Hepatocyte (in vitro differentiated cells): ENCODE data around the gene TM2D3. TPM values are rescaled to one million over a fixed set of nuclear protein-coding genes. Genes with fewer than 3 reads are reported as not detected.

Experiments
- DNase-seq: peaks from one replicate; pipeline ENCODE4 v3.0.0-alpha.2; 2016; ENCODE audit warnings: low spot score
- H2AFZ ChIP-seq: fragments of 200-600 bp; sonication (generic); 2 replicates; pipeline ENCODE4 v1.6.0; 2016; ENCODE audit warnings: antibody characterized with exemption, mild to moderate bottlenecking
- H3K27ac ChIP-seq: fragments of 200-600 bp; sonication (generic); 2 replicates; pipeline ENCODE4 v1.5.1; 2016; ENCODE audit warnings: mild to moderate bottlenecking
- H3K27me3 ChIP-seq: fragments of 200-600 bp; sonication (generic); 2 replicates; pipeline ENCODE4 v1.6.1; 2016
- H3K36me3 ChIP-seq: fragments of 200-600 bp; sonication (generic); replicated peaks from 2 replicates; pipeline ENCODE4 v1.5.1; 2016; ENCODE audit warnings: low read depth; ENCODE audit not compliant: insufficient read depth
- H3K4me1 ChIP-seq: fragments of 200-600 bp; sonication (generic); 2 replicates; pipeline ENCODE4 v1.5.1; 2016; ENCODE audit warnings: mild to moderate bottlenecking, moderate library complexity; ENCODE audit not compliant: insufficient read depth
- H3K4me2 ChIP-seq: fragments of 200-600 bp; sonication (generic); 2 replicates; pipeline ENCODE4 v1.6.0; 2016
- H3K4me3 ChIP-seq: fragments of 200-600 bp; sonication (generic); 2 replicates; pipeline ENCODE4 v1.5.1; 2016; ENCODE audit warnings: mild to moderate bottlenecking
- H3K79me2 ChIP-seq: fragments of 200-600 bp; sonication (generic); 2 replicates; pipeline ENCODE4 v1.6.0; 2017; ENCODE audit warnings: mild to moderate bottlenecking
- H3K9me2 ChIP-seq: fragments of 200-600 bp; sonication (generic); replicated peaks from 2 replicates; pipeline ENCODE4 v1.6.0; 2017; ENCODE audit warnings: mild to moderate bottlenecking; ENCODE audit not compliant: insufficient read depth
- H3K9me3 ChIP-seq: fragments of 200-600 bp; sonication (generic); 2 replicates; pipeline ENCODE4 v1.5.1; 2016; ENCODE audit warnings: low read depth, mild to moderate bottlenecking
- H4K20me1 ChIP-seq: fragments of 200-600 bp; sonication (generic); 2 replicates; pipeline ENCODE4 v1.6.0; 2016; ENCODE audit warnings: mild to moderate bottlenecking; ENCODE audit not compliant: insufficient read depth, poor library complexity, severe bottlenecking
- CTCF ChIP-seq: fragments of 200-600 bp; sonication (generic); IDR thresholded peaks from 2 replicates; pipeline ENCODE4 v1.5.1; 2016; ENCODE audit warnings: antibody characterized with exemption, mild to moderate bottlenecking; ENCODE audit not compliant: poor library complexity
- EZH2 ChIP-seq: fragments of 200-600 bp; sonication (generic); IDR thresholded peaks from 2 replicates; pipeline ENCODE4 v1.6.1; 2016; ENCODE audit warnings: antibody characterized with exemption, mild to moderate bottlenecking, borderline replicate concordance
- EZH2phosphoT487 ChIP-seq: fragments of 200-600 bp; sonication (generic); IDR thresholded peaks from one replicate; pipeline ENCODE4 v1.6.1; 2018; ENCODE audit warnings: antibody characterized with exemption, mild to moderate bottlenecking, low read depth, moderate library complexity; ENCODE audit not compliant: unreplicated experiment, severe bottlenecking
- WGBS: methylation state at CpG from one replicate; pipeline ENCODE4 v1.1.6; 2016; ENCODE audit warnings: low lambda C conversion rate; ENCODE audit errors: missing lambda C conversion rate; 5-methylcytosine and 5-hydroxymethylcytosine counted together
- polyA plus RNA-seq: library from polyadenylated mRNA; unstranded; fragments of >200 nt; fragmentation: Nextera tagmentation; extraction: Ambion mirVana; gene quantifications from 2 replicates; pipeline ENCODE4 v1.2.1, GENCODE V29; 2016
- total RNA-seq: library from RNA; depleted of rRNA; stranded (reverse); fragments of >200 nt; gene quantifications from 2 replicates; pipeline ENCODE4 v1.2.3, GENCODE V29; 2014

The TM2D3 gene
- total and polyA plus RNA-seq, 2 experiments from 2014 or later: 41.9 to 55.7 TPM

DNA sequence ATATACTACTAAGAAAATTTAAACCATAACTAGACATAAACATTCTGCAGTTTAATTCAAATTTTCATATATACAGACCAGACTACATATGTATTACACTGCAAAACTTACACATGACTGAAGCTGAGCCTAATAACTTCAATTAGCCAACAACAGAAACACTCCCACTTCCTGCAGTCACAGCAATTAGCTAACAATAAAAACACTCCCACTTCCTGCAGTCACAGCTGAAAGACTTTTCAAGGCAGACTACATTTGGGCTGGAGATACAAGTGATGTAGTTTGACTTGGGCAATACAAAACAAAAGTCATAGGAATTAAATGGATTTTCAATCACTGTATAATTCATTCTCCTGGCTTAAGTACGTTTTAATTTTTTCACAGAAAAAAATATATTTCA, 10.3 kb downstream of the TM2D3 start:
- Histone ChIP-seq H3K79me2 (peaks cover 9% of the 10 kb centered on the region), H3K9me2 (no peaks in the 10 kb centered on the region), H4K20me1 (no peaks in the 10 kb centered on the region), H3K4me2 (no peak overlapping the region), H3K4me3 (no peak overlapping the region), H3K4me1 (peaks cover 4% of the 10 kb centered on the region), H3K27ac (peak overlapping the region; percentile 8), H3K27me3 (no peaks in the 10 kb centered on the region), H2AFZ (no peak overlapping the region), H3K36me3 (peaks cover 3% of the 10 kb centered on the region), H3K9me3 (no peaks in the 10 kb centered on the region)
- DNase-seq: no peak
- TF ChIP-seq CTCF: no peak
- TF ChIP-seq EZH2phosphoT487: no peak
- no peak for TF ChIP-seq EZH2
- 82% methylated on average over 1 of the region's 1 CpG for WGBS

- Histone ChIP-seq H3K9me2 (no peaks in the 10 kb centered on the region), H3K4me2 (no peak overlapping the region), H2AFZ (no peak overlapping the region), H3K79me2 (peaks cover 5% of the 10 kb centered on the region), H3K36me3 (no peaks in the 10 kb centered on the region), H3K27ac (no peak overlapping the region), H3K27me3 (no peaks in the 10 kb centered on the region), H3K9me3 (no peaks in the 10 kb centered on the region), H3K4me3 (no peak overlapping the region), H4K20me1 (no peaks in the 10 kb centered on the region), H3K4me1 (peaks cover 4% of the 10 kb centered on the region)
- TF ChIP-seq CTCF (peak; percentile 87), EZH2phosphoT487 (no peak), EZH2 (no peak)
- WGBS: 34% methylated on average over 8 of the region's 8 CpGs
- DNase-seq: peak; percentile 78
These were observed 10.9 kb downstream of the TM2D3 start for GRCh38 chr15:101641129-101641764.

DNA sequence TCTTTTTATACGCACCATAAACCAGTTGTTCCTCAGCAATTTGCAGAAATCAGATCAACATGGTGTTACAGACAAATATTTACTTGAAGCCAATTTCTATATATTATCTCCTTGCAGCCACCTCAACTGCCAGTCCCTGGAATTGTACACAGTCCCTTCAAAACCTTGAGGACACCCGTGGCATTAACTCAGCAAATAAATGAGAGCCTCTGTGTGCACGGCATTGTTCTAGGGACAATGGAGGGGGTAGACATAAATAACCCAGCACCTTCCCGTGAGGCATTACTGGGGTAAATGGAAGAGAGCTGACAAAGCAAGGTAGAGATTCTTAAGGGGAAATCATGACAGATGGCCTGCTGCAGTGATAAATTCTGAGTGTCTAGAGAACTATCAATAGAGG, 12.5 kb downstream of the TM2D3 start:
- TF ChIP-seq CTCF (no peak), EZH2phosphoT487 (no peak), EZH2 (no peak)
- no peak overlapping the region for H2AFZ ChIP-seq
- no peak for DNase-seq
- no peaks in the 10 kb centered on the region for H4K20me1 ChIP-seq
- H3K4me1 ChIP-seq: peaks cover 4% of the 10 kb centered on the region
- H3K36me3 ChIP-seq: no peaks in the 10 kb centered on the region
- no peak overlapping the region for H3K4me2 ChIP-seq
- H3K9me2 ChIP-seq: no peaks in the 10 kb centered on the region
- 75% methylated on average over 4 of the region's 4 CpGs for WGBS
- no peaks in the 10 kb centered on the region for H3K27me3 ChIP-seq
- H3K9me3 ChIP-seq: no peaks in the 10 kb centered on the region
- peaks cover 5% of the 10 kb centered on the region for H3K79me2 ChIP-seq
- no peak overlapping the region for H3K27ac ChIP-seq
- no peak overlapping the region for H3K4me3 ChIP-seq
